SH-SY5Y (cell line): Measurements from ENCODE around the gene FOXN3.

ENCODE experiments used
- GATA2 ChIP-seq: IDR thresholded peaks from 2 replicates; pipeline ENCODE4 v1.6.1; 2011; ENCODE audit warnings: mild to moderate bottlenecking, low read depth, low read length
- GATA3 ChIP-seq: IDR thresholded peaks from 2 replicates; pipeline ENCODE4 v1.6.1; 2011; ENCODE audit warnings: low read depth, mild to moderate bottlenecking, low read length, moderate library complexity

DNA sequence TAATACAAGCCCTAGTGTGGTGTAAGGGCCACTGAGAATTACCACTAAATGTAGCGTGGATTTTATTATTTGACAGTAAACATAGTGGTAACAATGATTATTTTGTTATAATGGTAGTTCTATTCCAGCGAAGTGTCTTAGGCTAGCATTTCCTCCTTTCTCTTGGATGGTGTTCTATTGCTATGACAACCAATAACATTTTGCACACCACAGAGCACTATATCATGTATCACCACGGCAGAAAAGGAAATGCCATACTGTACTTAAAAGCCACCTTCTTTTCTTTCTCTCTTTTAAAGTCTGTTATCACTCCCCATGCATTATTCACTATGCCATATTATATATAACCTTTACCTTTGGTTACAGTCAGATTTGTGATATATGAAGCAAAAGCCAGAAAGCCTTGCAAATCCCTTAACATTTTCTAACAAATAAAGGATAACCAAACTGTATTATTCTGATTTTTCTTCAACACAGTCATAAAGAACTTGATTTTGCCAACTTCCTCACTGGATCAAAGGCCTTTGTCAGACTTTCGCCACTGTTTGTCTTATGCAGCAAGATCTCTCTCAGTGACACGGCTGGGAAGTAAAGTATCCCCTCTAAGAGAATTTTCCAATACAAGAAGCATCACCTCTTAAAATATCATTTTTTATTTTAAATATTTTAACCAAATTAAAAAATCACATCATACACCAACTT is 195.8 kb downstream of the FOXN3 start:
- TF ChIP-seq GATA2 = no peak
- no peak for TF ChIP-seq GATA3
